ENCODE measurements around the gene HMGCR.
"Not testable (repeated sequence)": the region's sequence is repeated elsewhere in the genome, so short reads cannot be mapped to it uniquely, and the experiment has no call there.

Gene HMGCR

GRCh38 chr5:75336615-75337336 is at the start of gene HMGCR:
Gene HMGCR, plus strand, starts transcription at chr5:75337220. Its CDS starts 5,386 bp downstream, at chr5:75342606.
- H3K27ac ChIP-seq (ENCODE audit: low read length), result peak within 1 kb of the TSS; percentile 87
- H3K36me3 ChIP-seq (ENCODE audit: control insufficient read depth, low read depth, low read length), result peaks cover 6% of the 10 kb centered on the region
- H3K27me3 ChIP-seq (ENCODE audit: control insufficient read depth, insufficient read depth, low read length), result no peaks in the 10 kb centered on the region
- H3K4me1 ChIP-seq (ENCODE audit: control insufficient read depth, low read depth, low read length), result peaks cover 18% of the 10 kb centered on the region
- peak within 1 kb of the TSS; percentile 86 for H3K9ac ChIP-seq (ENCODE audit: low read length)
- H3K9me3 ChIP-seq (ENCODE audit: control insufficient read depth, low read depth, low read length), result no peaks in the 10 kb centered on the region
- H3K4me3 ChIP-seq (ENCODE audit: low read length), result peak within 1 kb of the TSS; percentile 91

GRCh38 chr5:75291844-75292243 is 45.2 kb upstream of the HMGCR start:
- not testable (repeated sequence) for H3K36me3 ChIP-seq (ENCODE audit: control insufficient read depth, low read depth, low read length); H3K27ac ChIP-seq (ENCODE audit: low read length)

GRCh38 chr5:75300084-75300483 is 36.9 kb upstream of the HMGCR start:
- Histone ChIP-seq H3K27ac (ENCODE audit: low read length) (no peak overlapping the region), H3K27me3 (ENCODE audit: control insufficient read depth, insufficient read depth, low read length) (no peaks in the 10 kb centered on the region), H3K36me3 (ENCODE audit: control insufficient read depth, low read depth, low read length) (no peaks in the 10 kb centered on the region), H3K9ac (ENCODE audit: low read length) (no peak overlapping the region), H3K4me1 (ENCODE audit: control insufficient read depth, low read depth, low read length) (no peaks in the 10 kb centered on the region), H3K4me3 (ENCODE audit: low read length) (no peak overlapping the region), H3K9me3 (ENCODE audit: control insufficient read depth, low read depth, low read length) (peaks cover 6% of the 10 kb centered on the region)

More at GRCh38 chr5:75291844-75292243, 45.2 kb upstream of the HMGCR start:
- not testable (repeated sequence) for H3K4me3 ChIP-seq (ENCODE audit: low read length); H3K9ac ChIP-seq (ENCODE audit: low read length); H3K27me3 ChIP-seq (ENCODE audit: control insufficient read depth, insufficient read depth, low read length); H3K4me1 ChIP-seq (ENCODE audit: control insufficient read depth, low read depth, low read length); H3K9me3 ChIP-seq (ENCODE audit: control insufficient read depth, low read depth, low read length)

GRCh38 chr5:75303419-75303818 is 33.6 kb upstream of the HMGCR start:
- Histone ChIP-seq H3K27ac (ENCODE audit: low read length) (no peak overlapping the region), H3K9me3 (ENCODE audit: control insufficient read depth, low read depth, low read length) (no peaks in the 10 kb centered on the region), H3K4me1 (ENCODE audit: control insufficient read depth, low read depth, low read length) (no peaks in the 10 kb centered on the region), H3K4me3 (ENCODE audit: low read length) (no peak overlapping the region), H3K9ac (ENCODE audit: low read length) (no peak overlapping the region), H3K27me3 (ENCODE audit: control insufficient read depth, insufficient read depth, low read length) (no peaks in the 10 kb centered on the region), H3K36me3 (ENCODE audit: control insufficient read depth, low read depth, low read length) (no peaks in the 10 kb centered on the region)

GRCh38 chr5:75304486-75304885 is 32.5 kb upstream of the HMGCR start:
- not testable (repeated sequence) for H3K4me1 ChIP-seq (ENCODE audit: control insufficient read depth, low read depth, low read length); H3K36me3 ChIP-seq (ENCODE audit: control insufficient read depth, low read depth, low read length); H3K9me3 ChIP-seq (ENCODE audit: control insufficient read depth, low read depth, low read length); H3K4me3 ChIP-seq (ENCODE audit: low read length); H3K27me3 ChIP-seq (ENCODE audit: control insufficient read depth, insufficient read depth, low read length); H3K27ac ChIP-seq (ENCODE audit: low read length); H3K9ac ChIP-seq (ENCODE audit: low read length)

- Histone ChIP-seq H3K9me3 (ENCODE audit: control insufficient read depth, low read depth, low read length) (no peaks in the 10 kb centered on the region), H3K9ac (ENCODE audit: low read length) (no peak overlapping the region), H3K27me3 (ENCODE audit: control insufficient read depth, insufficient read depth, low read length) (no peaks in the 10 kb centered on the region), H3K4me1 (ENCODE audit: control insufficient read depth, low read depth, low read length) (no peaks in the 10 kb centered on the region), H3K4me3 (ENCODE audit: low read length) (no peak overlapping the region), H3K27ac (ENCODE audit: low read length) (no peak overlapping the region), H3K36me3 (ENCODE audit: control insufficient read depth, low read depth, low read length) (no peaks in the 10 kb centered on the region)
Measured at GRCh38 chr5:75306746-75307145, 30.3 kb upstream of the HMGCR start.

GRCh38 chr5:75310212-75310611 is 26.8 kb upstream of the HMGCR start:
- no peaks in the 10 kb centered on the region for H3K4me1 ChIP-seq (ENCODE audit: control insufficient read depth, low read depth, low read length)
- H3K9me3 ChIP-seq (ENCODE audit: control insufficient read depth, low read depth, low read length), result no peaks in the 10 kb centered on the region
- H3K4me3 ChIP-seq (ENCODE audit: low read length), result no peak overlapping the region
- H3K27ac ChIP-seq (ENCODE audit: low read length), result no peak overlapping the region
- H3K27me3 ChIP-seq (ENCODE audit: control insufficient read depth, insufficient read depth, low read length), result no peaks in the 10 kb centered on the region
- H3K36me3 ChIP-seq (ENCODE audit: control insufficient read depth, low read depth, low read length), result no peaks in the 10 kb centered on the region
- H3K9ac ChIP-seq (ENCODE audit: low read length), result no peak overlapping the region

- not testable (repeated sequence) for H3K36me3 ChIP-seq (ENCODE audit: control insufficient read depth, low read depth, low read length); H3K9ac ChIP-seq (ENCODE audit: low read length); H3K4me3 ChIP-seq (ENCODE audit: low read length); H3K9me3 ChIP-seq (ENCODE audit: control insufficient read depth, low read depth, low read length); H3K27me3 ChIP-seq (ENCODE audit: control insufficient read depth, insufficient read depth, low read length); H3K27ac ChIP-seq (ENCODE audit: low read length)
- H3K4me1 ChIP-seq (ENCODE audit: control insufficient read depth, low read depth, low read length), result peaks cover 15% of the 10 kb centered on the region
Measured at GRCh38 chr5:75319148-75319547, 17.9 kb upstream of the HMGCR start.

- H3K9ac ChIP-seq (ENCODE audit: low read length), result no peak overlapping the region
- H3K27ac ChIP-seq (ENCODE audit: low read length), result no peak overlapping the region
- peaks cover 20% of the 10 kb centered on the region for H3K4me1 ChIP-seq (ENCODE audit: control insufficient read depth, low read depth, low read length)
- no peaks in the 10 kb centered on the region for H3K27me3 ChIP-seq (ENCODE audit: control insufficient read depth, insufficient read depth, low read length)
- no peak overlapping the region for H3K4me3 ChIP-seq (ENCODE audit: low read length)
- no peaks in the 10 kb centered on the region for H3K9me3 ChIP-seq (ENCODE audit: control insufficient read depth, low read depth, low read length)
- no peaks in the 10 kb centered on the region for H3K36me3 ChIP-seq (ENCODE audit: control insufficient read depth, low read depth, low read length)
Measured at GRCh38 chr5:75319638-75320037, 17.4 kb upstream of the HMGCR start.

GRCh38 chr5:75320371-75320770 is 16.6 kb upstream of the HMGCR start:
- peak overlapping the region; percentile 12 for H3K27ac ChIP-seq (ENCODE audit: low read length)
- H3K9me3 ChIP-seq (ENCODE audit: control insufficient read depth, low read depth, low read length), result no peaks in the 10 kb centered on the region
- no peak overlapping the region for H3K9ac ChIP-seq (ENCODE audit: low read length)
- no peak overlapping the region for H3K4me3 ChIP-seq (ENCODE audit: low read length)
- no peaks in the 10 kb centered on the region for H3K36me3 ChIP-seq (ENCODE audit: control insufficient read depth, low read depth, low read length)
- peaks cover 20% of the 10 kb centered on the region for H3K4me1 ChIP-seq (ENCODE audit: control insufficient read depth, low read depth, low read length)
- H3K27me3 ChIP-seq (ENCODE audit: control insufficient read depth, insufficient read depth, low read length), result no peaks in the 10 kb centered on the region

- Histone ChIP-seq H3K9ac (ENCODE audit: low read length) (no peak overlapping the region), H3K4me1 (ENCODE audit: control insufficient read depth, low read depth, low read length) (peaks cover 20% of the 10 kb centered on the region), H3K4me3 (ENCODE audit: low read length) (no peak overlapping the region), H3K9me3 (ENCODE audit: control insufficient read depth, low read depth, low read length) (no peaks in the 10 kb centered on the region), H3K27ac (ENCODE audit: low read length) (no peak overlapping the region), H3K36me3 (ENCODE audit: control insufficient read depth, low read depth, low read length) (no peaks in the 10 kb centered on the region), H3K27me3 (ENCODE audit: control insufficient read depth, insufficient read depth, low read length) (no peaks in the 10 kb centered on the region)
Measured at GRCh38 chr5:75322066-75322465, 15.0 kb upstream of the HMGCR start.

GRCh38 chr5:75324791-75325190 is 12.2 kb upstream of the HMGCR start:
- H3K27me3 ChIP-seq (ENCODE audit: control insufficient read depth, insufficient read depth, low read length), result no peaks in the 10 kb centered on the region
- H3K4me3 ChIP-seq (ENCODE audit: low read length), result no peak overlapping the region
- no peak overlapping the region for H3K9ac ChIP-seq (ENCODE audit: low read length)
- no peak overlapping the region for H3K27ac ChIP-seq (ENCODE audit: low read length)
- no peaks in the 10 kb centered on the region for H3K9me3 ChIP-seq (ENCODE audit: control insufficient read depth, low read depth, low read length)
- H3K36me3 ChIP-seq (ENCODE audit: control insufficient read depth, low read depth, low read length), result no peaks in the 10 kb centered on the region
- peaks cover 20% of the 10 kb centered on the region for H3K4me1 ChIP-seq (ENCODE audit: control insufficient read depth, low read depth, low read length)
